ENCODE measurements around the gene CCDC7. TPM values are rescaled to one million over a fixed set of nuclear protein-coding genes. Genes with fewer than 3 reads are reported as not detected.
"Not testable (repeated sequence)": the region's sequence is repeated elsewhere in the genome, so short reads cannot be mapped to it uniquely, and the experiment has no call there.

Gene CCDC7
- polyA plus RNA-seq, 10 donors, result 1.8 to 6.8 (median 3.9) TPM

DNA sequence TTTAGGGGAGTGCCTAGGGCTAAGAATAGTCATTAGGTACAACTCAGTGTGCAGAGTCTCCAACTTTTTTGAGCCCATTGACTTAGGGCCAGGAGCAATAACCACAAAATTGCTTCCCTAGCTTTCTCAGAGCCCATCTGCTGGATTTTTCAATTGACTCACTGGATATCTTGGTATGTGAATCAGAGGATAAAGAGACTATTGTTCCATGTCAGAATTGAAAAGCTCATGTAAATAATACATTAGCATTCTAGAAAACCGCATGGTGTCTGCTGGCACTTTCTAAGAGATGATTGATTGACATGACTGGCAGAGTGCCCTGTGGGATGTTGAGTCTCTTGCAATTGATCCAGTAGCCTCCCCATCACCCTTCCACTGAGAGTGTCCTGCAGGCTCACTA is 246.2 kb downstream of the CCDC7 start:
- DNase-seq, result peak in 1 of 3 donors; percentile 61

DNA sequence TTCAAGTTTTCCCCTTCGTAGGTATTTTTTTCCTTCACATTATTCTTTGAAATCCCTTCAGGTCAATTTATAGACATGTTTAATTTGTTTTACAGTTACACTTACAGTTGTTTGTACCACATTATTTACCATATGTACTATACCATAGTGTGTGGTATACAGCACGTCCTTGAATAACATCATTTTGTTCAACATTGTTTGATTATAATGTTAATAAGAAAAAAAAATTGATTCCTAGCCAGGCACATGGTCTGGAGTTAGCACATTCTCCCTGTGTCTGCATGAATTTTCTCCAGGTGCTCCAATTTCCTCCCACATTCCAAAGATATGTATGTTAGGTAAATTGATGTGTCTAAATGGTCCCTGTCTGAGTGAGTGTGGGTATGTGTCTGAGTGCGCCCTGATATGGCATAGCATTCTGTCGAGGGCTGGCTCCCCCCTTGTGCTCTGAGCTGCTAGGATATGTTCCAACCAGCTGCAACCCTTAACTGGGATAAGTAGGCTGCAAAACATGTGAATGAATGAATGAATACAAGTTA is 247.6 kb downstream of the CCDC7 start:
- no peak for DNase-seq

DNA sequence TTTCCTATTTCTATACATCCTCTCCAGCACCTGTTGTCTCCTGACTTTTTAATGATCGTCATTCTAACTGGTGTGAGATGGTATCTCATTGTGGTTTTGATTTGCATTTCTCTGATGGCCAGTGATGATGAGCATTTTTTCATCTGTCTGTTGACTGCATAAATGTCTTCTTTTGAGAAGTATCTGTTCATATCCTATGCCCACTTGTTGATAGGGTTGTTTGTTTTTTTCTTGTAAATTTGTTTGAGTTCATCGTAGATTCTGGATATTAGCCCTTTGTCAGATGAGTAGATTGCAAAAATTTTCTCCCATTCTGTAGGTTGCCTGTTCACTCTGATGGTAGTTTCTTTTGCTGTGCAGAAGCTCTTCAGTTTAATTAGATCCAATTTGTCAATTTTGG is 253.7 kb downstream of the CCDC7 start:
- DNase-seq, result not testable (repeated sequence)

DNA sequence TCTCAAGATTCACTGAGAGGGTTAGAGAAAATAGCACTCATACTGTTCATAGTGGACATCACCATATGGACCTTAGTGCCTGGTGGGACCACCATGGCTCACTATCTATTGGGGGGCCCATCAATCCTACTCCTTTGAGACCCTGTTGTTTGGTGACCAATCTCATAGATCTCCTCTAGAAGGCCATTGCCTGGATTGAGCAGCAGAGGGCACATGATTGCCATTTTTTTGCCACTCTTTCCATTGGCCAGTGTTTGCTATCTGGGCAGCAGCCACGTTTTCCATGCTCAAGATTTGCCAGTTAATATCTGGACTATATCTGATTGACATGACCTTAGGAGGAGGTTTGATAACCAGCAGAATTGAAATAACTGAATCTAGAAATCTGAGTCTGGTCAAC is 267.6 kb downstream of the CCDC7 start:
- no peak for DNase-seq

DNA sequence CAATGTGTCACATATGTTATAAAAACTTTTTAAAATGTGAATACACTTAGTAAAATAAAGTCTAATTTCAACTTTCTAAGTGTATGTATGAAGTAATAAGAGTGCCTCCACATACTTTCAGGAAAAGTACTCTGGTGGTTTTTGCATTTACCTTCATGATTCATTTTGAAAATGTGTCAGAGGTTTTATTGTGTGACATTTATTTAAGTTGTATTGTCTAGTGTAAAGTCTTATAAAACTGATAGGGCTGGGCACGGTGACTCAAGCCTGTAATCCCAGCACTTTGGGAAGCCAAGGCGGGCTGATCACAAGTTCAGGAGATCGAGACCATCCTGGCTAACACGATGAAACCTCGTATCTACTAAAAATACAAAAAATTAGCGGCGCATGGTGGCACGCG is 285.6 kb downstream of the CCDC7 start:
- DNase-seq, result no peak

DNA sequence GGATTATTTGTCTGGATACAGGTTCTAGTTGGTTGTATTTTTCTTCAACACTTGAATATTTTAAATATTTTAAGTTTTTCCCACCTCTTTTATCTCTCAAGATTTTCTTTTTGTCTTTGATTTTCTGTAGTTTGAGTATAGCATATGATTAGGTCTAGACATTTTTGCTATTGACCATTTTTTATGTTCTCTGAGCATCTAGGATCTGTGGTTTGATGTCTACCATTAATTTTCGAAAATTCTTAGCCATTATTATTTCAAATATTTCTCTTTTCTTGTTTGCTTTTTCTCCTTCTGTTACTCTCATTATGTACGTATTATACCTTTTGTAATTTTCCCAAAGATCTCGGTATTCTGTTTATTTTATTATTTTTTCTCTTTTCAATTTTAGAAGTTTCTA is 293.0 kb downstream of the CCDC7 start:
- DNase-seq, result no peak

DNA sequence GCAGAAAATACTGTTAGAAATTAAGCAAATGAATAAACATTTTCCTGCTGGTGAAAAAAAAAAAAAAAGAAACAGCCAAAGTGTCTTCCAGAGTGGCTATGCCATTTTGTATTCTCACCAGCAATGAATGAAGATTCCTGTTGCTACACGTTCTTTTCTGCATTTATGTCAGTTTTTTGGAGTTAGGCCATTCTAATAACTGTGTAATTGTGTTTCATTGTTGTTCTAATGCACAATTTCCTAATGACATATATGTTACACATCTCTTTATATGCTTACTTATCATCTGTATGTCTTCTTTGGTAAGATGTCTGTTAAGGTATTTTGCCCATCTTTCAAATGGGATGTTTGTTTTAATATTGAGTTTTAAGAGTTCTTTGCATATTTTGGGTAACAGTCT is 298.4 kb downstream of the CCDC7 start:
- DNase-seq, result no peak

DNA sequence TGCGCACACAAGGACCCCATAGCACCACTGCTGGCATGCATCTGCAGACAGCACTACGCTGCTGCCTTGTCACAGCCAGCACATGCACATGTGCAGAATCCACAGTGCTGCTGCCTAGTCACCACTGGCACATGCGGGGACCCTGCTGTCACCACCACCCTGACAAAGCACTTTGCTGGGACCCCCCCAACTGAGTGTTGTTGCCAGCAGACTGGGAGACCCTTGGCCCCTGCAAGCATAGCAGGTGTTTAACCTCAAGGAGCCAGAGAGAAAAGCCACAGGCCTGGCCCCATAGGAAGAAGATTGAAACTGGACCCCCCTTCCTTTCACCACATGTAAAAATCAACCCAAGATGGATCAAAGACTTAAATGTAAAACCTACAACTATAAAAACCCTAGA is 300.9 kb downstream of the CCDC7 start:
- no peak for DNase-seq

DNA sequence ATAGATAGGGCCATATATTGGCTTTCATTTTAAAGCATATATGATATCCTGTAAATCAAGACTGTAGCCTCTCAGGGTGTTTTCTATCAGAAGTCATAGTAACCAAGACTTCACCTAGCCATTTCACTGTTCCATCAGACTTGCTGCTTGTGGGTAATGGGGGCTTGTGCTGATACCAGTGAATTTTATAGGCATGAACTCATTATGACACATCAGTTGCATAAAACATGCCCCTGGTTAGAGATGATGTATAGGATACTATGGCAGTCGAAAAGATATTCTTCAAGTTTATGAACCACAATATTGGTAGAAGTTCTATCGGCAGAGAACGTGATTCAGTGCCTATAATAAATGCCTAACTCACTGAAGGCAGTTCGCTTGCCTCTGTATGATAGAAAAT is 305.6 kb downstream of the CCDC7 start:
- no peak for DNase-seq

DNA sequence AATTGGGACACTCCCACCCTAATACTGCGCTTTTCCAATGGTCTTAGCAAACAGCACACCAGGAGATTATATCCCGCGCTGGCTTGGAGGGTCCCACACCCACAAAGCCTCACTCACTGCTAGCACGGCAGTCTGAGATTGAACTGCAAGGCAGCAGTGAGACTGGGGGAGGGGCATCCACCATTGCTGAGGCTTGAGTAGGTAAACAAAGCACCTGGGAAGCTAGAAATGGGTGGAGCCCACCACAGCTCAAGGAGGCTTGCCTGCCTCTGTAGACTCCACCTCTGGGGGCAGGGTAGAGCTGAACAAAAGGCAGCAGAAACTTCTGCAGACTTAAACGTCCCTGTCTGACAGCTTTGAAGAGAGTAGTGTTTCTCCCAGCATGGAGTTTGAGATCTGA is 309.0 kb downstream of the CCDC7 start:
- DNase-seq, result not testable (repeated sequence)

DNA sequence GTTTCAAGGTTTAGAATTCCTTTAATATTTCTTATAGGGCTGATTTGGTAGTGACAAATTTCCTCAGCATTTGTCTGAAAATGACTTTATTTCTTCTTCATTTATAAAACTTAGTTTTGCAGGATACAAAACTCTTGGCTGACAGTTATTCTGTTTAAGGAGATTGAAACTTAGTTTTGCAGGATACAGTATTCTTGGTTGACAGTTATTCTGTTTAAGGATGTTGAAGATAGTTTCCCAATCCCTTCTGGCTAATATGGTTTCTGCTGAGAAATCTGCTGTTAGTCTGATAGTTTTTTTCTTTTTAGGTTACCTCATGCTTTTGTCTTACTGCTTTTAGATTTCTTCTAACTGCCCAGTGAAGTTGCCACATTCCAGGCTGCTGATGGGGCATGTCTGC is 325.3 kb downstream of the CCDC7 start:
- DNase-seq, result no peak

DNA sequence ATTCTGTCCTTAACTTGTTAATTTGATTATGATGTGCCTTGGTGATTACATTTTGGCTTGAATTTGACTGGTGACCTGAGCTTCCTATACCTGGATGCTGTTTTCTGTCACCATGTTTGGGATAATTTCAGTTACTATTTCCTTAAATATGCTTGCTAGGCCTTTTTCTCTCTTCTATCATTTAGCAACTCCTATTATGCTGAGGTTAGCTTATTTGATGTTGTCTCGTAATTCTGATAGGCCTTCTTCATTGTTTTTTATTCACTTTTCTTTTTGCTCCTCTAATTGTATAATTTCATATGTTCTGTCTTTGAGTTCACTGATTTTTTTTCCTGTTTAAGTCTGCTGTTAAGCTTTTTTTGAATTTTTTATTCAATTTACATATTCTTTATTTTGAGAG is 327.2 kb downstream of the CCDC7 start:
- DNase-seq, result no peak

DNA sequence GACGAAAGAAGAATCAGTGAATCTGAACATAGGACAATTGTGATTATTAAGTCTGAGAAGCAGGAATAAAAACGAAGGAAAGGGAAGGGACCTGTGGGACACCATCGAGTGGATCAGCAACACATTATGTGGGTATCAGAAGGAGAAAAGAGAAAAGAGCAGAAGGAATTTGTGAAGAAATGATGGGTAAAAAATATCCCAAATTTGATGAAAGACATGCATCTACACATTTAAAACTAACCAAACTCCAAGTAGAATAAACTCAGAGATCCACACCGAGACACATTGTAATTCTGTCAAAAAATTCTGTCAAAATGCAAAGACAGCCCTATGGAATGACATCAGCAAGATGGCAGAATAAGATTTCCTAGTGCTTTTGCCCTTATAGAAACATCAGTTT is 341.0 kb downstream of the CCDC7 start:
- DNase-seq, result no peak

DNA sequence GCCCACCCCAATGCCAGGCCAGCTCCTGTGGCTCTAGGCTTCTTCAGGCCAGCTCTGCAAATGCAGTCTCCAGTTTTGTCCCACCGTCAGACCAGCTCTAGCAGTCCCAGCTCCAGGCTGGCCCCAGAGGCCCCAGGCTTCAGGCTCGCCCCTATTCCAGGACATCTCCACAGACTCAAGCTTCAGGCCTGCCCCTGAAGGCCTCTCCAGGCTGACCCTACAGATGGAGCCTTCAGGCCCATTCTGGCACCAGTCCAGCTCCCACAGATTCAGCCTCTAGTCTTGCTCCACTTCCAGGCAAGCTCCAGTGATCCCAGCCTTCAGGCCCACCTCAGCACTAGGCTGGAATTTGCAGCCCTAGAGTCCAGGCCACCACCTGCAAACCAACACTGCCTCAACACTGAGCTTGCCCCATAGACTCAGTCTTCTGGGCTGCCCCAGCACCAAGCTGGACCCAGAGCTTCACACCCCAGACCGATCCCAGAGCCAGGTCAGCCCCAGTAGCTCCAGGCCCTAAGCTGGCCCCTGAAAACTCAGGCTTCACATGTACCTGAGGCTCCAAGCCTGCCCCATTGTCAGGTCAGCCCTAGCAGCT is 341.8 kb downstream of the CCDC7 start:
- DNase-seq, result no peak

DNA sequence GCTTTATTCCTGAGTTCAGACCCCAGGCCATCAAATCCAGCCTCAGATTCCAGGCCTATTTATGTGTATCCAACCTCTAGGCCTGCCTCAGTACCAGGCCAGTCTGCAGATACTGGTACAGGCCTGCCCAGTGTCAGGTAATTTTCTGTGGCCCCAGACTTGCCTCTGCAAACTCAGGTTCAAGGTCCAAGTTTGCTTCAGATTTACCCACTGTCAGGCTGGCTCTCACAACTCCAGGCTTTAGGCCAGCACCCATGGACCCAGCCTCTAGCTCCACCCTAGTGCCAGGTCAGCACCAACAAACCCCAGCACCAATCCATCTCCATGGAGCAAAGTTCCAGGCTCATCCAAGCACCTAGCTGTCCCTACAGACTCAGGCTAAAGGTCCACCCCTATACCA is 342.4 kb downstream of the CCDC7 start:
- no peak for DNase-seq

DNA sequence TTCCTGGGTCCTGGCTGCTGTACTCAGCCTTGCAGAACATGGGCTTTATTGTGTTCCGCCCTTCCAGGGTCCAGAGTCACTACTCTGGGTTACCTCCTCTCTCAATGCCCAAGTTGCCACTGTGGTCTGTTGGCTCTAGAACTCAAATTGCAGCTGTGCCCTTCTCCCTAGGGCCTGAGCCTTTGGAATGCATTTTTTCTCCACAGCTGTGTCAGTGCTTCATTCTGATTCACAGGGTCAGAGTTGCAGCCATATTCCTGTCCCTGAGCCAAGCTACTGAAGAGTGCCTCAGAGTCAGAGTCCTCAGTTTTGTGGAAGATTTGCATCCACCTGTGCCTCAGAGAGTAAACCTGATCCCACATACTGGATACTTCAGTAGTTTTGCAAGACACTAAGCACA is 344.5 kb downstream of the CCDC7 start:
- peak in 1 of 3 donors; percentile 7 for DNase-seq

DNA sequence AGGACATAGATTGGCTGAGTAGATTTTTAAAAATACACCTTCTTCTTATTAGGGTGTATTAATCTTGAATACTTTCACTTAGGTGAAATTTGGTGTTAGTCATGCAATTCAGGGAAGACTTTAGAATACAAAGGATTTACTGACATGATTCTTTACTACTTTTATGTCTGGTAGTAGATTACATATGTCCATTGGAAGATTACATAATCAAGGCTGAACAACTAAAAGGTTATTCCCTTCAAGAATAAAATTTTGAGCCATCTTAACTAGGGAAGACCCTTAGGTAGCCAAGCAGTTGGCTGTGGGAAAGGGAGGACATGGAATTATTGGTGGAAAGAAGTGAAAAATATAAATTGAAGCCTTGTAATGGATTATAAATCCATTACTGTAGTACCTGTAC is 347.1 kb downstream of the CCDC7 start:
- no peak for DNase-seq

DNA sequence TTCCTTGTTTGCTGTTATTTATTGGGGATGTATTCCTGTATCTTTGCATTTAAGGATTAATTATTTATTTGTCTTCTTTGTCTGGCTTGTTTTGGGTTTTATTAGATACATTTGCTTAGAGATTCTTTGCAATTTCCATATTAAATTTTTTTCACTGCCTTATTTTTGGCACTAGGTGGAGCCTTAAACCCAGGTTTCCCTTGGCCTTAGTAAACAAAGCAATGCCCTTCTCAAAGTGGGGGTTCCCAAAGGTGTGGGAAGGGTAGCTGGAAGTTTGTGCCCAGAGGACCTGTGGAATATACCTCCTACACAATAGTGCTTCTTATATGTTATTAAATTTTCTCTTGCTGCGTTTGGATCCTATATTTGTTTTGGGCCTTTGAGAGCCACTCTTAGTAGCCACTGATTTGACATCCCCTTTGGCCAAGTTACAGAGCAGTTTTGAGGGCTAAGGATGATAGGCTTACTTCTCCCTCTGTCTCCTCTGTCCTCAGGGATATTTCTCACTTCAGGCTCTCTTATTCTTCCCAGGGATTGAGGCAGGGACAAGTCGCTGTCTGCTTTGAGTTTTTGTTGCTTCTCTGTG is 349.8 kb downstream of the CCDC7 start:
- peak; percentile 17 to 45 (median 24) for DNase-seq

DNA sequence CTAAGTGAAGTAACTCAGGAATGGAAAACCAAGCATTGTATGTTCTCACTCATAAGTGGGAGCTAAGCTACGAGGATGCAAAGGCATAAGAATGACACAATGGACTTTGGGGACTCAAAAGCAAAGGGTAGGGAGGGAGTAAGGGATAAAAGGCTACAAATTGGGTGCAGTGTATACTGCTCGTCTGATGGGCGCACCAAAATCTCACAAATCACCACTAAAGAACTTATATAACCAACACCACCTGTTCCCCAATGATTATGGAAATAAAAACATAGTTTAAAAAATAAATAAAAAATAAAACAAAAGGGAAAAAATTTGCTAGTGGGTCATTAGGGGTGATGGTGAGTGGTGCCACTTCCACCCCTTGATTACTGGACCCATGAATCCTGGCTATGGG is 351.5 kb downstream of the CCDC7 start:
- DNase-seq, result not testable (repeated sequence)

DNA sequence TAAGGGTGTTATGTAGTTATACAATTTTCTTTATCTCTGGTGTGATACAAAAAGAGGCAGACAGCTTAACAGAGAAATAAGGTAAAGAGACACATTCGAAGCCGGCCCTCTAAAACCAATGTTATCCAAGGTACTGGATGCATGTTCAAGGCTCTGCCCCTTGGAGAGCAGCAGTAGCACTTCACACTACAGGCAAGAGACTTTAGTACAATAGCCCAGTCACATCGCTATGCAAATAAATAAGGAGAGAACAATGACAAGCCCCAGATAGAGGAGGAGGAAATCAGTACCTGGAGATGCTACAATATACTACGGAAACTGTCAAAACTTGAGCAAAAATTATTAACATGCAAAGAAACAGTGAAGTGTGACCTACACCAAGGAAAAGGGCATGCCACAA is 401.0 kb downstream of the CCDC7 start:
- no peak for DNase-seq

DNA sequence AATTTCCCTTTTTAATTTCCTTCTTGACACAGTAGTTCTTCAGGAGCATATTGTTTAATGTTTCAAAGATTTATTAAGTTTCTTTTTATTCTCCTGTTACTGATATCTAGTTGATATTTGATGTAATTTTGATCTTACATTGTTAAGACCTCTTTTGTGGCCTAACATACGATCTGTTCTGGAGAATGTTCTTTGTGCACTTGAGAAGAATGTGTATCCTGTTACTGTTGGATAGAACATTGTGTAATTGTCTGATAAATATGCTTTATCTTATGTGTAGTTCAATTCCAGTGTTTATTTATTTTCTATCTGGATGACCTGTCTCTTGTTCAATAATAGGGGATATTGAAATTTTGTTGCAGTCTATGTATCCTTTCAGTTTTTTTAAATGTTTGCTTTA is 405.4 kb downstream of the CCDC7 start:
- no peak for DNase-seq

DNA sequence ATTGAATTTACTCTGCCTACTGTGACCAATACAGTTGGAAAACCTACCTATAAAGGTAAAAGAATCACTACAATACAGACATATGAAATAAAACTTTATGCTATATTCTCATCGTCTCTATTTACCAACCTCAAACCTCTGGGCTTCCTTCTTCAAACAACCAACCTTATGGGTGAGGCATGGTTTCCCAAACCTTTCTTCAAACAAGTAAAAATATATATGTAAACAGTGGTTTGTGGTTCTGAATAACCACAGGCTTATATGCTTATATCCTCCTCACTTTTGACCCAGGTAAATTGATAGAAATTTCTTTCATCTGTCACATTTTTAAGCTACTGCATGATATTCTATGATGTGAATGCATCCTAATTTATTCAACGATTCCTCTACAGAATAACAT is 408.5 kb downstream of the CCDC7 start:
- no peak for DNase-seq

DNA sequence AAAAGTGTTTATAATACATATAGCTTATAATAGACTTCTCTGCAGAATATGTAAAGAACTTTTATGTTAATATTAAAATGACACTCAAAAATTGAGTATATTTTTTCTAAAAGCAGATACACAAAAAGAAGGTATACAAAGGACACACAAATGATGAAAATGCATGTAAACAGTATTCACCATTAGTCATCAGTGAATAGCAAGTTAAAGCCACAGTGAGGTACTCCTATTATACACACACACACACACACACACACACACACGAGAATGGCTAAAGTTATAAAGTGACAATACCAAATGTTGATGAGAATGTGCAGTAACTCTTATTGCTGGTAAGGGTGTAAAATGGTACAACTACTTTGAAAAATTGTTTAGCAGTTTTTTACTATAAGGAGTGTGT is 419.2 kb downstream of the CCDC7 start:
- no peak for DNase-seq

DNA sequence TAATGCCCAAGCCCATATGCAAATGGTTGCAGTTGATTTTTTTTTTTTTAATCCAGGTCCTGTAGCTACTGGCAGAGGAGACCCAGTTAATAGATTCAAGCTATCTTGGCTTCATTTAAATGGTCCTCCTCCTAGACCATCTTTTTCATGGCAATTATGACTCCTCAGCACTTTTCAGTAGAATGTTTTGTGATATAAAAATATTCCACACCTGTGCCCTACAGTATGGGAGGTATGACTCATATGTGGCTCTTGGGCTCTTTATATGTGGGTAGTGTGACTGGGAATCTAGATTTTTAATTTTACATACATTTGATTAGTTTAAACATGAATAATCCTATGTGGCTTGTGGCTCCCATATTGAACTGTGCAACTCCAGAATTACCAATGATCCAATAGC is 432.0 kb downstream of the CCDC7 start:
- no peak for DNase-seq

Measured in muscle of back (tissue), 11 donors.